Body of pancreas (tissue), 4 donors: ENCODE results near the gene CARMIL3.

Source experiments
- POLR2A ChIP-seq, 3 donors: fragments of 450-650 bp; IDR thresholded peaks; one replicate each; pipeline ENCODE4 v1.6.1; 2016; ENCODE audit warnings: antibody characterized with exemption in 3 of 3, mild to moderate bottlenecking in 2 of 3
- TF ChIP-seq, protein P1 (sequence below), 7 experiments: fragments of 450-650 bp in 4 of 7; fragments of 200-600 bp in 3 of 7; sonication (generic) in 3 of 7; IDR thresholded peaks; one replicate each; pipeline ENCODE4 v1.5.1; 2016 to 2019; ENCODE audit warnings: antibody characterized with exemption in 7 of 7

DNA sequence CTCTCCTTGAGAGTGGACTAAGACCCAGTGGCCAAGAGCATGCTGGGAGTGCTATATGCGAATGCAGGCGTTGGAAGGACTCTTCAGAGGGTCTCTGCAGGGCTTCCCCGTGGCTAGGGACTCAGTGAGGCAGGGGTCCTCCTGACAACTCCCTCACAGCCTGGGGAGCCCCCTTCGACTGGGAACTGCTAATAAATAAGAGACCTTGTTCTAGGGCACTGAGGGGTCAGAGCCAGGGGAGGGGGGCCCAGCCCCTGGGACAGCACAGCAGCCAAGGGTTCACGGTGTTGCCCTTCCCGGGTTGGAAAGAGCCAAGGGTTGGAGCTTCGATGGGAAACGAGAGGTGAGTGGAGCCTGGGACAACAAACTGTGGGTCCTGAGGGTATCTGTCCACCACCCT is 13.6 kb downstream of the CARMIL3 start:
- TF ChIP-seq, protein P1, sequence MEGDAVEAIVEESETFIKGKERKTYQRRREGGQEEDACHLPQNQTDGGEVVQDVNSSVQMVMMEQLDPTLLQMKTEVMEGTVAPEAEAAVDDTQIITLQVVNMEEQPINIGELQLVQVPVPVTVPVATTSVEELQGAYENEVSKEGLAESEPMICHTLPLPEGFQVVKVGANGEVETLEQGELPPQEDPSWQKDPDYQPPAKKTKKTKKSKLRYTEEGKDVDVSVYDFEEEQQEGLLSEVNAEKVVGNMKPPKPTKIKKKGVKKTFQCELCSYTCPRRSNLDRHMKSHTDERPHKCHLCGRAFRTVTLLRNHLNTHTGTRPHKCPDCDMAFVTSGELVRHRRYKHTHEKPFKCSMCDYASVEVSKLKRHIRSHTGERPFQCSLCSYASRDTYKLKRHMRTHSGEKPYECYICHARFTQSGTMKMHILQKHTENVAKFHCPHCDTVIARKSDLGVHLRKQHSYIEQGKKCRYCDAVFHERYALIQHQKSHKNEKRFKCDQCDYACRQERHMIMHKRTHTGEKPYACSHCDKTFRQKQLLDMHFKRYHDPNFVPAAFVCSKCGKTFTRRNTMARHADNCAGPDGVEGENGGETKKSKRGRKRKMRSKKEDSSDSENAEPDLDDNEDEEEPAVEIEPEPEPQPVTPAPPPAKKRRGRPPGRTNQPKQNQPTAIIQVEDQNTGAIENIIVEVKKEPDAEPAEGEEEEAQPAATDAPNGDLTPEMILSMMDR (IDR thresholded peaks at IDR 0.05) = no peak
- TF ChIP-seq POLR2A (IDR thresholded peaks at IDR 0.05) = no peak
